ENCODE measurements around the gene C5orf63.

GRCh38 chr5:127101935-127102334 lies 28.6 kb upstream of the C5orf63 start:
- TF ChIP-seq CTCF (conservative IDR thresholded peaks at IDR 0.05; ENCODE audit: low read depth in 2 of 2) (no peak), POLR2AphosphoS5 (IDR thresholded peaks at IDR 0.05; ENCODE audit: low read depth) (no peak), NANOG (IDR thresholded peaks at IDR 0.05; ENCODE audit: borderline replicate concordance) (no peak), REST (IDR thresholded peaks at IDR 0.05; ENCODE audit: unreplicated experiment) (no peak), EZH2 (IDR thresholded peaks at IDR 0.05; ENCODE audit: low read depth, unreplicated experiment) (no peak), EZH2phosphoT487 (IDR thresholded peaks at IDR 0.05; ENCODE audit: unreplicated experiment) (no peak), ETS1 (IDR thresholded peaks at IDR 0.05) (no peak), CREB1 (CRISPR knock-in tag; IDR thresholded peaks at IDR 0.05; ENCODE audit: low read depth) (no peak), ZNF114 (CRISPR knock-in tag; IDR thresholded peaks at IDR 0.05) (no peak), JUNB (IDR thresholded peaks at IDR 0.05; ENCODE audit: unreplicated experiment) (no peak), ZNF331 (CRISPR knock-in tag; IDR thresholded peaks at IDR 0.05; ENCODE audit: low read depth) (no peak), ZNF462 (CRISPR knock-in tag; IDR thresholded peaks at IDR 0.05) (no peak)
